LNCaP clone FGC (cell line): ENCODE results near the gene EMILIN2.

Experiments
- DNase-seq: peaks from one replicate; pipeline ENCODE4 v3.0.0-alpha.2; 2011; ENCODE audit warnings: low read depth
- H3K4me3 ChIP-seq: 2 replicates; pipeline ENCODE4 v1.5.1; 2011; ENCODE audit warnings: mild to moderate bottlenecking, low read depth, low read length, control low read depth
- CTCF ChIP-seq: IDR thresholded peaks from 2 replicates; pipeline ENCODE4 v1.5.1; 2012; ENCODE audit warnings: mild to moderate bottlenecking; ENCODE audit not compliant: control insufficient read depth, insufficient read depth; ENCODE audit errors: extremely low read depth

Gene EMILIN2

GRCh38 chr18:2814928-2815327 is 31.9 kb upstream of the EMILIN2 start:
- TF ChIP-seq CTCF, result no peak
- no peak overlapping the region for H3K4me3 ChIP-seq
- DNase-seq, result no peak

DNA sequence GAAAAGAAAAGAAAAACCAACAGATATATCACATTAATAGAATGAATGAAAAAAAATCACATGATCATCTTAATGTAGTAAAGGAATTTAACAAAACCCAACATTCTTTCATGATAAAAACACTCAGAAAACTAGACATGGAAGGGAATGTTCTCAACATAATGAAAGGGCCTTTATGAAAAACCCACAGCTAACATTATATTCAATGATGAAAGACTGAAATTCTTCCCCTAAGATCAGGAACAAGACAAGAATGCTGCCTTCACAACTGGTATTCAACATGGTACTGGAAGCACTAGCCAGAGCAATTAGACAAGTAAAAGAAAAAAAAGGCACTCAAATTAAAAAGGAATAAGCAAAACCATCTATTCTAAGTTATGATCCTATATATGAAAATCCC is 28.5 kb upstream of the EMILIN2 start:
- no peak for DNase-seq
- no peak for TF ChIP-seq CTCF
- H3K4me3 ChIP-seq, result no peak overlapping the region

GRCh38 chr18:2821695-2822094 is 25.1 kb upstream of the EMILIN2 start:
- no peak for TF ChIP-seq CTCF
- H3K4me3 ChIP-seq, result no peak overlapping the region
- no peak for DNase-seq

DNA sequence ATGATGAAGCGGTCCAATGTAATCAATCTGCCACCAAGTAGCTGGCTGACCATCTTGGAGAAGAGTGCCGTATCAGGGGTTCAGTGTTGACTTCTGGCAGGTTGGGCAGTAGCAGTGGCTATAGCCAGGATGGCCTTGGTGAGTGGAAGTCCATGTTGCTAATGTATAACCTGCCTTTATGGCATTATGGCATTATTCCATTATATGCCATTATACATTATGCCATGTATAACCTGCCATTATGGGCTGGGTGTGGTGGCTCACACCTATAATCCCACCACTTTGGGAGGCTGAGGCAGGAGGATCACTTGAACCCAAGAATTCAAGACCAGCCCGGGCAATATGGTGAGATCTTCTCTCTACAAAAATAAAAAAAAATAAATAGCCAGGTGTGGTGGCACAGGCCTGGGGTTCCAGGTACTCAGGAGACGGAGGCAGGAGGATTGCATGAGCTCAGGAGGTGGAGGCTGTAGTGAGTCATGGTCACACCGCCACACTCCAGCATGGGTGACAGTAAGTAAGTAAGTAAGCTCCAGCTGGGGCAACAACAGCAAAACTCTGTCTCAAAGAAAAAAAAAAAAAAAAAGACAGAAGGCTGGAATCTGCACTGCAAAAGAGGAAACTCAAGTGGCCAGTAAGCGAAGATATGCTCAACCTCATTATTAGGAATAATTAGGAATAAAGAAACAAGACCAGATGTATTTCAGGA is 24.4 kb upstream of the EMILIN2 start:
- DNase-seq, result no peak
- no peak for TF ChIP-seq CTCF
- no peak overlapping the region for H3K4me3 ChIP-seq

DNA sequence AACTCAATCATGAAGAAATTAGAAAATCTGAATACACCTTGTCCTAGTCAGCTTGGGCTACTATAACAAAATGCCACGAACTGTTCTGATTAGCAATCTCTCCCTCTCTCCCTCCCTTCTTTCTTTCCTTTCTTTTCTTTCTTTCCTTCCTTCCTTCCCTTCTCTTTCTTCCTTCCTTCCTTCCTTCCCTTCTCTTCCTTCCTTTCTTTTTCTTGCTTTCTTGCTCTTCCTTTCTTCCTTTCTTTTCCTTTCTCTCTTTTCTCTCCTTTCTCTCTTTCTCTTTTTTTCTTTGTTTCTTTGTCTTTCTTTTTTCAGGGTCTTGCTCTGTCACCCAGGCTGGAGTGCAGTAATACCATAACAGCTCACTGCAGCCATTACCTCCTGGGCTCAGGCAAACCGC is 23.6 kb upstream of the EMILIN2 start:
- no peak for TF ChIP-seq CTCF
- DNase-seq, result no peak
- no peak overlapping the region for H3K4me3 ChIP-seq

DNA sequence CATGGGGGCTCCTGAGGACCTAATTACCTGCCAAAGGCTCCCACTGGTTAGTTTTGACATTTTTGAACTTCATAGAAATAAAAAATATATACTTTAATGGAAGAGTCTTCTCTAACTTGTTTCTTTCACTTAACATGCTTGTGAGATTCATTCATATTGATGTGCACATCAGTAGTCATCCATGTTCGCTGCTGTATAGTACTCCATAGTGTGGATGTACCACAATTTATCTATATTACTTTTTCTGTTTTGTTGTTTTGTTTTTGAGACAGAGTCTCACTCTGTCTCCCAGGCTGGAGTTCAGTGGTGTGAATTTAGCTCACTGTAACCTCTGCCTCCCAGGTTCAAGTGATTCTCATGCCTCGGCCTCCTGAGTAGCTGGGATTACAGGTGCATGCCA is 22.8 kb upstream of the EMILIN2 start:
- DNase-seq, result no peak
- no peak overlapping the region for H3K4me3 ChIP-seq
- no peak for TF ChIP-seq CTCF

DNA sequence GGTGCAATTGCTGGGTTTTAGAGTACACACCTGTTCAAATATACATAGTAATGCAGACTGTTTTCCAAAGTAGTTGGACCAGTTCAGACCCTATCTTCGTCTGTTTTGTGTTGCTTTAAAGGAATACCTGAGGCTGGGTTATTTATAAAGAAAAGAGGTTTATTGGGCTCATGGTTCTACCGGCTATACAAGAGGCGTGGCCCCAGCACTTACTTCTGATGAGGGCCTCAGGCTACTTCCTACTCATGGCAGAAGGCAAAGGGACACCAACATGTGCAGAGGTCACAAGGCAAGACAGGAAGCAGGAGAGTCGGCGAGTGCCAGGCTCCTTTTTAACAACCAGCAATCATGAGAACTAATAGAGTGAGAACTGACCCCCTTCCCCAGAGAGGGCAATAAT is 21.9 kb upstream of the EMILIN2 start:
- no peak for TF ChIP-seq CTCF
- H3K4me3 ChIP-seq, result no peak overlapping the region
- DNase-seq, result no peak
